ENCODE measurements around the gene CCDC38.
"Not testable (repeated sequence)": the region's sequence is repeated elsewhere in the genome, so short reads cannot be mapped to it uniquely, and the experiment has no call there.

Gene CCDC38

DNA sequence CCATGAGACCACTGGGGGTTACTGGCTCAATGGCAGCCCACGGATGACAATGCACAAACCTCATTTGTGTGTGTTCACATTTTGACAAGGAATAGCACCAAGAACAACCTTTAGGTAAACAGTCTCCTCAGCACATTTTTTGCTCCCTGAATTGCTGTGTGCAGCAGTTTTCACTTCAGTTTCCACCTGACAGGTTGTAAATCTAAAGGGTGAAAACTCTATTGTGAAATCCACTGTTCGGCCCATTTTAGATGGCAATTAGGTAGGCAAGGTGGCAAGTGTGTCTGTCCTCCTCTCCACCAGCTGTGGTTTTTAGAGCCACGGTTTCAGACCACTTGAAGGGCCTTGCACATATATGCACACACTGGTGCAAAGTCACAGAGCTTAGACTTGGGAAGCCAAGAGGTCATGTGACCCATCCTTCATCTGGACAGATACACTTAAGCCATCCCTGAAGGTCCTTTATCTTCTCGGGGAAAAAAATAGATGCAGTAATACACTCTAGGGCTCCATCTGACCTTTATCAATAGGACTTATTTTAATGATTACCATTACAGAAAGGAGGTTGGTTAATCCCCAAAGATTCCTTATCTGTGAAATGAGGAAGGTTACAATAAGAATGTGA is 30.5 kb upstream of the CCDC38 start:
- H3K27ac Mint-ChIP-seq: no peak overlapping the region

DNA sequence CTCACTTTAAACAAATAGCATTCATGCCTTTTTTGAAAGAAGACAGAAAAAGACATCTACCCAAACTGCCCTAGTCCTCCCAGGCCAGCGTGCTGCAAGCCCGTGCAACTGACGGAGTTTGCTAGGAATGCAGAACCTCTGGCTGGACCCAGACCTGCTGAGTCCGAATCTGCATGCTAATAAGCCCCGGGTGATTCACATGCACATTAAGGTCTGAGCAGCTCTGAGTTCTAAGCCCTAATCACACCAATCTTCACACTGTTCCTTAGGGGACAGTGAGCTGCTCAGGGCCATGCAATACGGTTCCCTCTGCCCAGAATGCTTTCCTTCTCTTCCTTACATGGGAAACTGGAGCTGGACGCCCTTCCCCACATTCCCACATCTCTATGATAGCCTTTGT is 28.5 kb upstream of the CCDC38 start:
- no peaks in the 10 kb centered on the region for H3K27me3 Mint-ChIP-seq
- no peaks in the 10 kb centered on the region for H3K4me1 Mint-ChIP-seq
- H3K27ac Mint-ChIP-seq: no peak overlapping the region
- no peaks in the 10 kb centered on the region for H3K9me3 Mint-ChIP-seq
- H3K4me3 Mint-ChIP-seq: no peak overlapping the region
- peaks cover 3% of the 10 kb centered on the region for H3K36me3 Mint-ChIP-seq

More for the DNA sequence above, 30.5 kb upstream of the CCDC38 start:
- Mint-ChIP-seq H3K9me3 (no peaks in the 10 kb centered on the region), H3K4me1 (no peaks in the 10 kb centered on the region), H3K36me3 (no peaks in the 10 kb centered on the region), H3K27me3 (no peaks in the 10 kb centered on the region), H3K4me3 (no peak overlapping the region)

DNA sequence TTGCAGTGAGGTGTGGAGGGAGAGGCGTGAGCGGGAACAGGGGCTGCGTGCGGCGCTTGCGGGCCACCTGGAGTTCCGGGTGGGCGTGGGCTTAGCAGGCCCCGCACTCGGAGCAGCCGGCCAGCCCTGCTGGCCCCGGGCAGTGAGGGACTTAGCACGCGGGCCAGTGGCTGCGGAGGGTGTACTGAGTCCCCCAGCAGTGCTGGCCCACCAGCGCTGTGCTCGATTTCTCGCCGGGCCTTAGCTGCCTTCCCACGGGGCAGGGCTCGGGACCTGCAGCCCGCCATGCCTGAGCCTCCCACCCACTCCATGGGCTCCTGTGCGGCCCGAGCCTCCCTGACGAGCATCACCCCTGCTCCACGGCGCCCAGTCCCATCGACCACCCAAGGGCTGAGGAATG is 26.7 kb upstream of the CCDC38 start:
- not testable (repeated sequence) for H3K27ac Mint-ChIP-seq, H3K4me3 Mint-ChIP-seq, H3K36me3 Mint-ChIP-seq, H3K27me3 Mint-ChIP-seq, H3K9me3 Mint-ChIP-seq, H3K4me1 Mint-ChIP-seq

- Mint-ChIP-seq H3K4me3 (no peak overlapping the region), H3K9me3 (no peaks in the 10 kb centered on the region), H3K4me1 (no peaks in the 10 kb centered on the region), H3K27me3 (no peaks in the 10 kb centered on the region), H3K36me3 (peaks cover 3% of the 10 kb centered on the region), H3K27ac (no peak overlapping the region)
Observed at GRCh38 chr12:95967301-95967700, 24.9 kb upstream of the CCDC38 start.

DNA sequence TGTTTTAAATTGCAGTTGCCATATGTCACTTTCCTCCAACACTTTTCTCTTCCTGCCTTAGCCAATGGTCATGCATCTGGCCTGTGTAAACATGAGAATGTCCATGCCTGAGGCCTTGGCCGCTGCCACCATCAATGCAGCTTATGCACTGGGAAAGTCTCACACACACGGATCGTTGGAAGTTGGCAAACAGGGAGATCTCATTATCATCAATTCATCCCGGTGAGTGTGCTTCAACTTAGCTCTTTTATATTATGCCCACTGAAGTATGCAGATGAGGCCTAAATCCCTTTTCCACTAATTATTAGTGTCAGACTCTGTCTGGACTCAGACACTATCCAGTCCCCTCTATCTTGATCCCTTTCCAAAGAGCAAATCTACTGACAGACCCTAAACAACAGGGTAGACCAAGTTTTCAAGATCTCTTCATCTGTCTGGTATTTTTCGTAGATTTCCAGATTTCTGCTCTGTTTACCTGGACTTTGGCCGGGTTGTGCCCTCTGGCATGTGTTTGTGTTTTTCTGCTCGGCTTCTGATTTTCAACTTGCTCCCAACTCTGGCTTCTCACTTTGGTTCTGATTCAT is 24.0 kb upstream of the CCDC38 start:
- no peak overlapping the region for H3K4me3 Mint-ChIP-seq
- no peaks in the 10 kb centered on the region for H3K27me3 Mint-ChIP-seq
- H3K9me3 Mint-ChIP-seq: no peaks in the 10 kb centered on the region
- peaks cover 3% of the 10 kb centered on the region for H3K36me3 Mint-ChIP-seq
- no peak overlapping the region for H3K27ac Mint-ChIP-seq
- H3K4me1 Mint-ChIP-seq: no peaks in the 10 kb centered on the region

DNA sequence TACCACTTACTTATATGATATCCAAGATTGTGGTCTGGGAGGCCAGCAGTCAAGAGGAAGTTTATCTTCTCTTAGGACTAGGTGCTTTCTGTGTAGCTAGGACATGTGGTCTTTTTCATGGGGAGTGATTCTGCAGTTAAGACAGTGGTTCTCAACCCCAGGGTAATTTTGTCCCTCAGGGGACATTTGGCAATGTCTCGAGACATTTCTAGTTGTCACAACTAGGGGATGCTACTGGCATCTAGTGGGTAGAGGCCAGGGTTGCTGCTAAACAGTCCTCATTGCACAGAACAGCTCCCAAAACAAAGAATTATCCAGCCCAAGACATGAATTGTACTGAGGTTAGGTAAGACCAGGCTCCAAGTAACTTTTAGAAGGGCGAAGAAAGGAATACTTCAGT is 20.7 kb upstream of the CCDC38 start:
- Mint-ChIP-seq H3K4me3 (no peak overlapping the region), H3K9me3 (no peaks in the 10 kb centered on the region), H3K27ac (no peak overlapping the region), H3K4me1 (no peaks in the 10 kb centered on the region), H3K27me3 (no peaks in the 10 kb centered on the region), H3K36me3 (peaks cover 3% of the 10 kb centered on the region)

DNA sequence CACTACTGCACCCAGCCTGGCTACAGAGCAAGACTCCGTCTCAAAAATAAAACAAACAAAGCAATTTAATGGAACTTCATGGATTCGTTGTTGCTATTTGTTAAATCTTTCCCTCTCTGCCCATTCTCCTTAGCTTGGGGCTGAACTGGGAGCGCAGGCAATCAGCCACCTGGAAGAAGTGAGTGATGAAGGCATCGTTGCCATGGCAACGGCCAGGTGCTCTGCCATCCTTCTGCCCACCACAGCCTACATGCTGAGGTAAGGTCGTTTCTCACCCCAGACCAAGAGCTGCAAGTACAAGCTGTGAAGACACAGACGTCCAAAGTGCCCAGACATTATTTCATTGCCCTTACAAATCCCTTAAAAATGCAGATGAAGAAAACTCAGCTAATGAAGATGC is 19.8 kb upstream of the CCDC38 start:
- H3K27me3 Mint-ChIP-seq: no peaks in the 10 kb centered on the region
- H3K9me3 Mint-ChIP-seq: no peaks in the 10 kb centered on the region
- H3K36me3 Mint-ChIP-seq: peaks cover 3% of the 10 kb centered on the region
- no peak overlapping the region for H3K4me3 Mint-ChIP-seq
- no peaks in the 10 kb centered on the region for H3K4me1 Mint-ChIP-seq
- no peak overlapping the region for H3K27ac Mint-ChIP-seq

GRCh38 chr12:95960241-95960640 is 17.8 kb upstream of the CCDC38 start:
- H3K9me3 Mint-ChIP-seq: no peaks in the 10 kb centered on the region
- H3K27ac Mint-ChIP-seq: no peak overlapping the region
- no peaks in the 10 kb centered on the region for H3K27me3 Mint-ChIP-seq
- no peak overlapping the region for H3K4me3 Mint-ChIP-seq
- H3K4me1 Mint-ChIP-seq: no peaks in the 10 kb centered on the region
- no peaks in the 10 kb centered on the region for H3K36me3 Mint-ChIP-seq

GRCh38 chr12:95959107-95959506 is 16.7 kb upstream of the CCDC38 start:
- Mint-ChIP-seq H3K4me1 (no peaks in the 10 kb centered on the region), H3K36me3 (no peaks in the 10 kb centered on the region), H3K27me3 (no peaks in the 10 kb centered on the region), H3K4me3 (no peak overlapping the region), H3K9me3 (no peaks in the 10 kb centered on the region), H3K27ac (no peak overlapping the region)

- no peak overlapping the region for H3K27ac Mint-ChIP-seq
- no peaks in the 10 kb centered on the region for H3K4me1 Mint-ChIP-seq
- H3K27me3 Mint-ChIP-seq: no peaks in the 10 kb centered on the region
- no peaks in the 10 kb centered on the region for H3K9me3 Mint-ChIP-seq
- H3K36me3 Mint-ChIP-seq: no peaks in the 10 kb centered on the region
- no peak overlapping the region for H3K4me3 Mint-ChIP-seq
Observed at GRCh38 chr12:95956557-95957145, 14.2 kb upstream of the CCDC38 start.

- Mint-ChIP-seq H3K36me3 (no peaks in the 10 kb centered on the region), H3K27me3 (no peaks in the 10 kb centered on the region), H3K9me3 (no peaks in the 10 kb centered on the region), H3K27ac (no peak overlapping the region), H3K4me3 (no peak overlapping the region), H3K4me1 (no peaks in the 10 kb centered on the region)
Observed at GRCh38 chr12:95955549-95956159, 13.2 kb upstream of the CCDC38 start.

- Mint-ChIP-seq H3K4me3 (no peak overlapping the region), H3K9me3 (no peaks in the 10 kb centered on the region), H3K27ac (no peak overlapping the region), H3K36me3 (no peaks in the 10 kb centered on the region), H3K4me1 (no peaks in the 10 kb centered on the region), H3K27me3 (no peaks in the 10 kb centered on the region)
Observed at GRCh38 chr12:95953000-95953399, 10.6 kb upstream of the CCDC38 start.

- Mint-ChIP-seq H3K36me3 (no peaks in the 10 kb centered on the region), H3K9me3 (no peaks in the 10 kb centered on the region), H3K4me1 (no peaks in the 10 kb centered on the region), H3K27me3 (no peaks in the 10 kb centered on the region), H3K4me3 (no peak overlapping the region), H3K27ac (no peak overlapping the region)
Observed at GRCh38 chr12:95951515-95951914, 9.1 kb upstream of the CCDC38 start.

- Mint-ChIP-seq H3K27ac (no peak overlapping the region), H3K27me3 (no peaks in the 10 kb centered on the region), H3K9me3 (no peaks in the 10 kb centered on the region), H3K36me3 (no peaks in the 10 kb centered on the region), H3K4me1 (no peaks in the 10 kb centered on the region), H3K4me3 (no peak overlapping the region)
Observed at GRCh38 chr12:95949477-95950206, 7.2 kb upstream of the CCDC38 start.

- Mint-ChIP-seq H3K27ac (peak overlapping the region; percentile 87), H3K4me1 (peaks cover 8% of the 10 kb centered on the region), H3K27me3 (no peaks in the 10 kb centered on the region), H3K4me3 (peak overlapping the region; percentile 96), H3K9me3 (no peaks in the 10 kb centered on the region), H3K36me3 (no peaks in the 10 kb centered on the region)
Observed at GRCh38 chr12:95944108-95944704, 1.8 kb upstream of the CCDC38 start.
